HUDEP-2 (cell line): ENCODE measurements around the gene PPIL6.

Experiments used
- DNase-seq, 76 experiments: peaks; one replicate each; lab custom pipeline; 2025; ENCODE audit not compliant: unreplicated experiment in 76 of 76; lab: John Stamatoyannopoulos, UW

PPIL6 gene

DNA sequence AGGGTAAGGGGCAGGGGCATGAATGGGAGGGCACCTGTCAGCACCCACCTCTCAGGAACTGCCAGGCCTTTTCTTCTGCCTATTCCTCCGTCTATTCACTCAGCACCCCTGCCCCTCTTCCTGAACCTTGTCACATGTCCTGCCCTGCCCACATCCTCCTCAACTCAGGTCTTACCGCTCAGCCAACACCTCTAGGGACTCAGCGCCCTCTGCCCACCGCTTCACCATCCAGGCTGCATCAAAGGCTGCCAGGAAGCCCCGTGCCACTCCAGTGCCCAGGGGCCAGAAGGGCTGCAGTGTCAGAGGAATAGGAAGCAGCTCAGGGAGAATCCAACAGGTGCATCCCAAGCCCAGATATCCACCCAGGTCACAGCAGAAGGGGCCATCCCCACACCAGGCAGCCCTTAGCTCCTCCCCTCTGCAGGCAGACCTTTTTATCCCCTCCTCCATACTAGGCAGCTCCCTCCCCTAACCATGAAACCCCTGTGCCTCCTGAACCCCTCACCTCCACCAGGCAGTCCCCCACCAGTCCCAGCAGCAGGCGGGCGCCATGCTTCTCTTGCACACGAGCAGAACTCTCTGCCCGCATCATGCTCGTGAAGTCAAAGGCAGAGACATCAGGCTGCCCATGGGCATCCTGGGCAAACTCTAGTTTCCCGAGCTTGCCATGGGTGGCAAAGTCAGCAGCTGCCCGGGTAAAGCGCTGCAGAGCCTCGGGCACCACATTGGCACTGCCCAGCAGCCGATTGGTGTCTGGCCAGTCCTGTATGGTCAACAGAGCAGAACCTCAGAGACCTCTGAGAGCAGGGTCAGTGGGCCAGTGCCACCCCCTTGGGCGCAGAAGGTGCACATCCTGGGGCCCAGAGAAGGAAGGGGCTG is 9.6 kb upstream of the PPIL6 start:
- DNase-seq, result no peak

DNA sequence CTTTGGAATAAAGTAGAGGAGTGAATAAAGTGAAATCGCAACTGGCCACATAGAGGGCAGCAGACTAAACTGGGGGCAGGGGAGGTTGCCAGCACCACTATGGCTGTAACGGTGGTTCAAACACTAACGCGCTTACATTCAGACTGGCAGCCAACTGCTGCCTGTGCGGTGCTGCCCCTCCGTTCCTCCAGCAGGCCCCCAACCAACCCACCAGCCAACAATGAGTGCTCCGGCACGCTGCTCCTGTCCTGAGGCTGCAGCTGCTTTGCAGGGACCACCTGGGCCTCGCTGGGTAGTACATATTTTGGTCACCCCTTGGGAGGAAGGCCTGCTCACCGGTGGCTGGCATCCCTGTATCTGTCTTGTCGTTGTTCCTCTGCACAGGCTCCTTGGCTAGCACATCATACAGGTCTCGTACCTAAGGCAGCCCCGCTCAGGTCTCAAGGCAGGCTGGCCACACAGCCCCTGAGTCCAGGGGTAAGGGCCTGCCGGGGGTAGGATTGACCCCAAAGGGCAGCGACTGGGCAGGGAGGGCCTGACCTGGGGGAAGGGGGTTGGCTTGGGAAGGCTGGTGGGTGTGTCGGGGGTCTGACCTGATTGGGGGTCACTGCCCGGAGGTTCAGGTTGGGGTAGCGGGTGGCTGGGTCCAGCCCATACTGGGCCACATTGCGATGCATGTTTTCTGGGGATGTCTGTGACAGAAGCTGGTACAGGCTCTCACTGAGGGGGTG is 8.8 kb upstream of the PPIL6 start:
- no peak for DNase-seq

DNA sequence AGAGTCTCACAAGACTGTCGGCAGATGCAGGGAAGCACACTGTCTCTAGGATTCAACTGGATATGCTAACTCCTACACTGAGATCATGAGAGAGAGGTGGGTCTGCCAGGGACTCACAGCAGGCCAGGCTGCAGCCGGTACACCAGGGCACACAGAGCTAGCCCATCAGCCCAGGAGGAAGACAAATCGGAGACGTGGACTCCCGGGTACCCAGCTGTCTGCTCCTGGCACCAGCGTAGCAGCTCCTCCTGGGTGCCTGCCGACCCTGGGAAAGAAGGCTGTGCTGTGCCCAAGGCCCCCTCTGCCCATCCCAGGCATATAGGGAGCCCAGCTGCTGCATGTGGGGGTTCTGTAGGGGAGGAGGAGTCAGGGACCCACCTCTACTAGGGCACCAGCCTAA is 8.2 kb upstream of the PPIL6 start:
- DNase-seq, result no peak

DNA sequence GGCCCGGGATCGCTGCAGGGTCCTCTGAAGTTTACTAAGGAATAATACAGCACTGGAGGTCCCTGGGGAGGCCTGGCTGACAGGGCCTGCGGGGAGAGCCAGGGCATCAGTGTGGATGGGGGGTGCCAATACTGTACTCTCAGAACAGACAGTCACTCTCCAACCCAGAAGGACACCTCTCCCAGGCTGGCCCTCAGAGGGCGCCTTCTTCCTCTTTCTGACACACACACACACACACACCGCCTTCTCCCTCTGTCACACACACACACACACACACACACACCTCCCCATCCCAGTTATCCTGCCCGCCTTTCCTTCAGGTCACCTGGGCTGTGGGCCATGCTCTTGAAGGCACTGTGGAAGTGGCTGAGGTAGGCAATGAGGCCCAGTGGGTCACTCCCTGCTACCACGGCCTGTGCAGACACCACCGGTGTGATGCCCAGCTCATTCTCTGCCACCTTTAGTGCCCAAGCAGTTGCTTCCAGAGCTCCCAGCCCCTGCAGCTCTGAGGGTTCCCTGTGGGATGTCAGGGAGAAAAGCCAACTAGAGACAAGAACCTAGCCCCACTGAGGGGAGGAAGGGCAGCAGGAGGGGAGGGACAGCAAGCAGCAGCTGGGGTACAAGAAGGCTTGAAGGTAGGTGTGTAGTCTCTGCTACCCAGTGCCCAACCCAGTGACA is 7.6 kb upstream of the PPIL6 start:
- DNase-seq, result peak in 18 of 76 experiments; percentile 9 to 45 (median 25)

DNA sequence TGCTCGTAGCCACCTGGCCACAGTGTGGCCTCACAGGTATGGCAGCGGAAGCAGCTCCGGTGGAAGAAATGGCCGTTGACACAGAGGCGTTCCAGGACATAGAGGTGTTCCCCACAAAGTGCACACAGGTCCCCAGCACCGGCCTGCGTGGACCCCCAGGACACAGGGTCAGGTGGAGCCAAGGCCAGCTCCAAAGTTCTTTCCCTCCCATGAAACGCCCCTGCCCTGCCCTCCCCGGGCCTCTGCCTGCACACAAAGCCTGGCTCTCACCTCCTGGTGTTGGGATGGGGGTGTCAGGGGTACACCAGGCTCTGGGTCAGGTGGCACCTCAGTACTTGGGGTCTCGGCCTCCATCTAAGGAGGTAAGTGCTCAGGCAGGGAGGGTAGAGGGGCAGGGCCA is 6.7 kb upstream of the PPIL6 start:
- no peak for DNase-seq

DNA sequence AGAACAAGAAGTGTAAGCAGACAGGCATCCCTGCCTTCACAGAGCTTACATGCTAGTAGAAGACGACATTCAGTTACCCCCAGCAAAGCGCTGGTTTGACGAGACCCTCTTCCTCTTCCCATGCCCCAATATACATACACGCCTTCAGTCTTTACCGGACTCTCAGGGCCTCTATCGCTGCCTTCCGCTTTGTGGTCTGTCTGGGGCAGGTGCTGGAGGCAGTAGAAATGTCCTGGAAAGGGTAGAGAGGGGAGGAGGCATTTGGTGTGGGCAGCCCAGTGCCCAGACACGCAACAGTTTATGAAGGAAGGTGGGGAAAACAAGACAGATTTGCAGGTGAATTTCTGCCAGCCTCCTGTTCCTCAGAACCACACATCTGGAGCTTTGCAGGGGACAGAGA is 6.1 kb upstream of the PPIL6 start:
- DNase-seq, result no peak

DNA sequence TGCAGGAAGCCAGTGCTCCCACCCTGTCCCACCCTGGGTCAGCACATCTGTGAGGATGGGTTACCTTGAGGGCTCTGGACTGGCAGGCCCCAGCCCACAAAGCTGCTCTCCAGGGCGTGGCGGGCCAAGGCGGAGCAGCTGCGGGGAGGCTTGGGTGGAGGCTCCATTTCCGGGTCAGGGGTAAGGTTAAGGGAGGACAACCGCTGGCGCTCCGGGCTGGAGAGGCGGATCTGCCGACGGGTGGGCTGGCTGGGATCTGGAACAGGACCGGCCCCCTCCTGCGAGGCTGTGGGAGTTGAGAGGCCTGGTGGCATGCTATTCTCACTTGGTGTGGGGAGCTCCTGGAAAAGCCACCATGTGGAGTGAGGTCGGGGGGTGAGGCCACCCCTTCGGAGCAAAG is 5.6 kb upstream of the PPIL6 start:
- peak in 2 of 76 experiments; percentile 10 to 28 for DNase-seq

DNA sequence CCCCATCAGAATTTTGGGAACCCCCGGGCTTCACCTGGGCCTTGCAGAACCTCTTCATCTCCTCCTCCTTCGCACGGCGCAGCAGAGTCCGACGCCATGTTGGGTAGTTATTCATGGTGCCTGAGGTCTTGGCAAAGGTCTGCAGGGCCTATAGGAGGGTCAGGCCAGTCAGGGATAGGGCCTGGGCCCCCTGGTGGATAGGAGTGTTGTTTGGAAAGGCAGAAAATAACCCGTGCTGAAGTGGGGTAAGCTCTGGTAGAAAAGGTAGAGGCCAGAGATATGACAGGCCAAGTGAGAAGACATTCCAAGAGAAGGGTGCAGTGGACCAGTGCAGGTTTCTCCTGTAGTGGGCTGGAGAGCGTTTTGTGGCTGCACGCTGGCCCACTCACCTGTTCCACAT is 5.0 kb upstream of the PPIL6 start:
- DNase-seq, result peak in 7 of 76 experiments; percentile 16 to 31 (median 21)

DNA sequence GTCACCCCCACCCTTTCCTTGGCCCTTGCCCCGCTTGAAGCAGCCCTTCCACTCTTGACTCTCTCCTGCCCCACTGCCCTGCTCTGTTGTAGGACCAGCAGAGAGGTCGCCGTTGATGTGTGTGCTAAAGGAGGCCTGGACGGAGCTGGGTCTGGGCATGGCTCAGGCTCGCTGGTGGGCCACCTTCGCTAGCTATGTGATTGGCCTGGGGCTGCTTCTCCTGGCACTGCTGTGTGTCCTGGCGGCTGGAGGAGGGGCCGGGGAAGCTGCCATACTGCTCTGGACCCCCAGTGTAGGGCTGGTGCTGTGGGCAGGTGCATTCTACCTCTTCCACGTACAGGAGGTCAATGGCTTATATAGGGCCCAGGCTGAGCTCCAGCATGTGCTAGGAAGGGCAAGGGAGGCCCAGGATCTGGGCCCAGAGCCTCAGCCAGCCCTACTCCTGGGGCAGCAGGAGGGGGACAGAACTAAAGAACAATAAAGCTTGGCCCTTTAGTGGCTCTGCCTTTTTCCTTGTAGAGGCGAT is 3.1 kb upstream of the PPIL6 start:
- DNase-seq, result no peak

DNA sequence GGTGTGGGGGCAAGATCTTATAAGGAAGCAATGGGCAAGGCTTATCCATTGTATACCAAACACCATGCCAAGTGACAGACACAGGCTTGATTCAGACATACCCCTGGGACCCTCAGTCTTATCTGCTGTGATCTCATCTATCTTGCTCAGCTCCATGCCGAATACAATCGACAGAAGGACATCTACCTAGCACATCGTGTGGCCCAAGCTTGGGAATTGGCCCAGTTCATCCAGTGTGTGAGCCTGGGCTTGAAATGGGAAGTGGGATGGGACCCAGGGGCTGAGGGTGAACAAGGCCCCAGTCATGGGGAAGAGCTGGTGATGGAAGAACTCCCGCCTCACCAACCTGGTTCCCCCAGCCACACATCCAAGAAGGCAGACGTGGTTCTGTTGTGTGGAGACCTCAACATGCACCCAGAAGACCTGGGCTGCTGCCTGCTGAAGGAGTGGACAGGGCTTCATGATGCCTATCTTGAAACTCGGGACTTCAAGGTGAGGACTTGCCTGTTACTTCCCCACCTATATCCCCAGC is 2.0 kb upstream of the PPIL6 start:
- no peak for DNase-seq

DNA sequence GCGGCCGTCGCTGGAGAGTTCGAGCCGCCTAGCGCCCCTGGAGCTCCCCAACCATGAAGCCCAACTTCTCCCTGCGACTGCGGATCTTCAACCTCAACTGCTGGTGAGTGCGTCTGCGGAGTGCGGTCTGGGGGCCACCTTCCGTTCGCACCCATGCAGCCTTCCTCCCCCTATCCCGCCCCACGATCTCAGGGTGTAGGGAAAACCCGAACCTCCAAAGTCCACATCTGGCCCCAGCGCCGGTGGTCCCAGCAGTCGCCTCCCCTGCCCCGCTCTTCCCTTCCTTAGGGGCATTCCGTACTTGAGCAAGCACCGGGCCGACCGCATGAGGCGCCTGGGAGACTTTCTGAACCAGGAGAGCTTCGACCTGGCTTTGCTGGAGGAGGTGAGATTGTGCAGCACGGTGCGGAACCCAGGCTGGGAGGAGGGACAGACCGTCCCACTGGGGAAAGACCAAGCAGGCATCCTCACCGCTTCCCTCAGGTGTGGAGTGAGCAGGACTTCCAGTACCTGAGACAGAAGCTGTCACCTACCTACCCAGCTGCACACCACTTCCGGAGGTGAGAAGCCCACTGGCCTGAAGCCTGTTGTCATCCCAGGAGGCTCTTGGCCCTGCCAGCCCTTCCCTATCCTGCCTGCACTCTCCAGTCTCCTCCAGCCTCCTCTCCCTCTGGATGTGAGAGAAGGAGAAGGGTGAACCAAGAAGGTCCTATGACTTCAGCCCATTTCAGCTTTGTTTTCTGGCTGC is 815 bp upstream of the PPIL6 start:
- peak in 50 of 76 experiments; percentile 15 to 91 (median 46) for DNase-seq

DNA sequence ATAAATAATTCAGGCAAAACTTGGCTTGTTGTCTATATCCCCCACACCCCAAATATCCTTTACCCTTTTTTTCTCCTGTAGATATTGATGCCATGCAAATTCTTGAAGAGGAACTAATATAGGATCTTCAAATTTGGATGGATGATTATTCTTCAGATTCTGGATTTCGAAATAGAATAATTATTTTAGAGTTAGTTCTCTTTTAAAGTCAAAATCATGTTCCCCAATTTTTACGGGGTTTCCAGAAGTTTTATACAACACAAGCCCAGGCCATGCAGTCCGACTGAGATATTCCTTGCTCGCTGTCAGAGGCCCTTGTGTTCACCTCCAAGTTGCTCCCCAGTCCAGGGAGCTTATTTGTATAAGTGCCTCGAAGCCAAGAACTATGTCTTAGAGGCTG is 4.4 kb downstream of the PPIL6 start:
- no peak for DNase-seq

DNA sequence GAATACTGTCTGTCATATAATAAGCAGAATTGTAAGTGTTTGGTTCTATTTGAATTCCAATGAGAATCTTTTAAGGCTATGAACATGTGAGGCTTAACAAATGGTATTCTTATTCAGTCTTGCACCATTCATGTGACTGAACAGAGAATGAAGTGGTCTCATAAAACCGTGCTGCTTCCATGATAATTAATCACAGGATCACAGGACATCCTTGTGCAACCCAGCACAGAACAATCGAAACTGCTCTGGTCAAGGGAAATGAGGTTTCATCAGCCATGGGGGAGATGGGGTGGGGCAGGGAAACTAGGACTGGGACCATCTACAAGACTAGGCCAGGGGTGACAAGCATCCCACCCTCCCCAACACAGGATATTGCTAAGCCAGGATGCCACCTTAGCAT is 6.0 kb downstream of the PPIL6 start:
- no peak for DNase-seq

DNA sequence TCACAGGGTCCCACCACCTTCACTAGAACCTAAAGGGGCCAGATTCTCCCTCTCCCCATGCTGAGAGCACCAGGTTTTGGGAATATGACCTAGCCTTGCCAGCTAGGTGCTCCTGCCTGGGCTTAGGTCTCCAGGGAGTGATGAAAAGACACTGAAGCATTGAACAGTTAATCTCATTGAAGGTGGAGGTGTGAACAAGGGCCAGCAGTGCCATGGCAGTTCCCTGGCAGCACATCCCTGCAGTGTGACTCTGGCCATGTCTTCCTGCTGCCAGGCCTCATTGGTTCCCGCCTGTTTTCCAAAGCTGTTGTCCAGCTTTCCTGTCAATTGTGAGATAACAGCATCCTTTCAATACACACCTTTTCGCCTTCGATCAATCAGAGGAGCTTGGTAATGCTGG is 10.9 kb downstream of the PPIL6 start:
- no peak for DNase-seq

DNA sequence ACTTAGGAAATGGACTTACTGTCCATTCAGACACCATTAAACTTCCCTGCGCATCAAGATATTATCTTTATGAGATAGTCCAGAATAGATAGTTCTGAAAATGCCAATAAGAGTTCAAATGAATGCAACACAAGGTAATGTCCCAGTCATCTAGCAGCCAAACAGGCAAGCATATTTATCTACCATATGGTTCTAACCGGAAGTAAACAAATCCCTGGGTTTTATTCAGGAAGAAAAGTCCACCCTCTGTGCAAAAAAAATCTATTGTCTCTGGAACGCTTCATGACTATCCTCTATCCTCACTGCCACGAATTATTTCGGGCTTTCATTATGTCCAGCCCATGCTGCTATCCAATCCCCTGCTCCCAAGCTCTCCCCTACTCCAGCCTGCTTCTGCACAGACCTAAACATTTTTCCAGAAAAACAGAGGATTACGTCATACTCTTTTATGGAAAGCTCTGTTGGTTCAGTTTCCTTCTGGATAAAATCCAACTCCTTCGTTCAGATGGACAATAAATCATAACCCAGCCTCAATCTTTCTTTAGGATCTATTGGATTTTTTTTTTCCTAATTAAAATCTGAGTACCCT is 11.4 kb downstream of the PPIL6 start:
- DNase-seq, result no peak

DNA sequence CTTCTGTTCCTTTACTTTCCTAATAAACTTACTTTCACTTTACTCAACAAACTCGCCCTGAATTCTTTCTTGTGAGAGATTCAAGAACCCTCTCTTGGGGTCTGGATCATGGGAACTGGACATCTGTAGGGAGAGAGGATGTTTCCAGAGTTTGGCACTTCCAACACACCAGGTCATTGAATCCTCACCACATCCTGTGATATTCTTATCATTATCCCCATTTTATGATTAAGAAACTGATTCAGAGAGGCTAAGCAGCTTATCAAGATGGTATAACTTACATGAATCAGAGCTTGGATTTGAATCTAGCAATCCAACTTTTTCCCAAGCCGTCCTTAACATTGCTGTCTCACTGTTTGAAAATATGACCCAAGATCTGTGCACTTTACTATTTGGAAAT is 15.5 kb downstream of the PPIL6 start:
- no peak for DNase-seq

DNA sequence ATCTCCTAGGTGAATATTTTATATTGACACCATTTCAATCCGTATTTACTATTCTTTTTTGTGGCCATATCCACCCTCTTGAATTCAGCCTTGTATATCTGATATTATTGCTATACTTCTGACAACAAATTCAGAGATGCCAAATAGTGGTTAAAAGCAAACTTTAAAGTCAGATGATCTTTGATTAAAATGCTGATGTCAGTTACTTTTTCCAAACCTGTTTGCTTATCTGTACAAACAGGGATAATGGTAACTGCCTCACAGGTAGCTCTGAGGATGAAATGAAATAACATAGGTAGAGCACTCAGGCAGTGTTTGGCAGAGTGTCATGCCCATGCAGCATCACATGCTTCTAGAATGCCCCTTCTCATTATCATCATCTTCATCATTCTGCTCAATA is 19.2 kb downstream of the PPIL6 start:
- no peak for DNase-seq

DNA sequence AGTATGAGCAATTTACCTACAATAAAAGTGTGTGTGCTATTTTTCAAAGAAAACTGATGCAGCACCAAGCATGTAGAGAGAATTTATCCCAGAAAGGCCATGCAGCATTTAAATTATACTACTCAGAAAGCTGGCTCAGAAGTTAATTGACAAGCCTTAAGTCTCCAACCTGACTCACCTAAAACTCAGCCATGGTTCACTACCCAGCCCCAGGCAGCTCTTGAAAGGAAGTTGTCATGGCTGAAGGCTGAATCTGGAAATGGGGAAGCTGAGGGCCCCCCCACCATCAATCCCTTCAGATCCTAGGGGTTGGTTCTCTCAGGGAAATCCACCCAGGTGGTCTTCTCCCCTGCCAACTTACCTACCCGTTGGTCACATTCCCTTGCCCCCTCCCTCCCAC is 19.7 kb downstream of the PPIL6 start:
- DNase-seq, result no peak

DNA sequence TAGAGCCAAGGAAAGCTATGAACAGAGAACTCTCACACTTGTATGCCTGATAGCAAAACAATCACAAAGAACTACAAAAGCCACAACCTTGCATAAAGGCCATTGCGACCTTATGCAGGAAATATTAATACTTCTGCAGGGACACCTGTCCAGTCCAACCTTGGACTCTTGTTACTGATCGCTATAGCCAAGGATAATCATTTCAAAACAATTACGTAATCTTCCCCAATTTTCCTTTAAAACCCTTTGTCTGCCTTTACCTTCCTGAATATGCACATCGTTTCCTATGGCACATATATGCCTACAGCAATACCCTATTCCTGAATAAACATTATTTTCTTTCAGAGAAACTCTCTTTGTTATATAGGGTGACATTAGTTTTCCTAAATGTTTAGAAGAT is 22.8 kb downstream of the PPIL6 start:
- no peak for DNase-seq

DNA sequence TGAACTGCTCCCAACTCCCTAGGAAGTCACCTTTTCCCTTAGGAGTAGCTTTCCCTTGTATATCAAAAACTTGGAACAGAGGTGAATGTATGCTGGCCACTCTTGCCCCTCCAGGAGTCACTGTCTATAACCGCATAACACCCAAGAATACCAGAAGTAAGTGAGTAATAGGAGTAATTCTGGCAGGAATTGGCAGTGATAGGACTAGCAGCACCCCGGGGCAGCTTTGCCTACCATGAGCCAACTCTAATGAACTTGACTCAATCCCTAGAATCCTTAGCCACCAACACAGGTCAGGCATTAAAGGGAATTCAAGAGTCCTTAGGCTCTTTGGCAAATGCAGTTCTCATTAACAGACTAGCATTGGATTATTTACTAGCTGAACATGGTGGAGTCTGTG is 29.4 kb downstream of the PPIL6 start:
- DNase-seq, result no peak
